Progenitor cell of endocrine pancreas (in vitro differentiated cells): ENCODE data around the gene SLC52A1. TPM values are rescaled to one million over a fixed set of nuclear protein-coding genes. Genes with fewer than 3 reads are reported as not detected.

ENCODE experiments used
- DNase-seq: peaks from one replicate; pipeline ENCODE4 v3.0.0; 2021; ENCODE audit warnings: low spot score; ENCODE audit not compliant: unreplicated experiment
- H3K27ac Mint-ChIP-seq: 2 replicates; pipeline ENCODE4 v1.8.0; 2021; ENCODE audit warnings: mild to moderate bottlenecking, moderate library complexity, mixed read lengths
- H3K27me3 Mint-ChIP-seq: 2 replicates; pipeline ENCODE4 v1.8.0; 2021; ENCODE audit warnings: mixed read lengths
- H3K36me3 Mint-ChIP-seq: 2 replicates; pipeline ENCODE4 v1.8.0; 2022; ENCODE audit warnings: mixed read lengths; ENCODE audit not compliant: insufficient read depth
- H3K4me1 Mint-ChIP-seq: 2 replicates; pipeline ENCODE4 v1.8.0; 2021; ENCODE audit warnings: low read depth, mixed read lengths
- H3K4me3 Mint-ChIP-seq: 2 replicates; pipeline ENCODE4 v1.8.0; 2021; ENCODE audit warnings: low read depth, mild to moderate bottlenecking, moderate library complexity, mixed read lengths
- H3K9me3 Mint-ChIP-seq: 2 replicates; pipeline ENCODE4 v1.8.0; 2021; ENCODE audit warnings: low read depth, mixed read lengths
- CTCF ChIP-seq: fragments of 200-600 bp; sonication (generic); IDR thresholded peaks from one replicate; pipeline ENCODE4 v1.5.0; 2021; ENCODE audit warnings: antibody characterized with exemption, mild to moderate bottlenecking; ENCODE audit not compliant: unreplicated experiment
- total RNA-seq: library from RNA; stranded (reverse); gene quantifications from 2 replicates; pipeline ENCODE4 v1.2.1, GENCODE V29; 2021

The SLC52A1 gene
- total RNA-seq, 1 donor from 2014 or later: not detected

GRCh38 chr17:5023588-5024147 is 11.6 kb downstream of the SLC52A1 start:
- no peak overlapping the region for H3K27ac Mint-ChIP-seq
- H3K27me3 Mint-ChIP-seq: no peaks in the 10 kb centered on the region
- no peak overlapping the region for H3K4me3 Mint-ChIP-seq
- H3K36me3 Mint-ChIP-seq: peaks cover 21% of the 10 kb centered on the region
- no peaks in the 10 kb centered on the region for H3K9me3 Mint-ChIP-seq
- no peaks in the 10 kb centered on the region for H3K4me1 Mint-ChIP-seq
- DNase-seq: no peak
- TF ChIP-seq CTCF: no peak

DNA sequence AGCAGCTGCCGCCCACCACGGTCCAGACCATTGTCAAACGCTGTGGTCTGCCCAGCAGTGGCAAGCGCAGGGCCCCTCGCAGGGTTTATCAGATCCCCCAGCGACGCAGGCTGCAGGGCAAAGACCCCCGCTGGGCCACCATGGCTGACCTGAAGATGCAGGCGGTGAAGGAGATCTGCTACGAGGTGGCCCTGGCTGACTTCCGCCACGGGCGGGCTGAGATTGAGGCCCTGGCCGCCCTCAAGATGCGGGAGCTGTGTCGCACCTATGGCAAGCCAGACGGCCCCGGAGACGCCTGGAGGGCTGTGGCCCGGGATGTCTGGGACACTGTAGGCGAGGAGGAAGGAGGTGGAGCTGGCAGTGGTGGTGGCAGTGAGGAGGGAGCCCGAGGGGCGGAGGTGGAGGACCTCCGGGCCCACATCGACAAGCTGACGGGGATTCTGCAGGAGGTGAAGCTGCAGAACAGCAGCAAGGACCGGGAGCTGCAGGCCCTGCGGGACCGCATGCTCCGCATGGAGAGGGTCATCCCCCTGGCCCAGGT is 13.0 kb downstream of the SLC52A1 start:
- Mint-ChIP-seq H3K4me1 (no peaks in the 10 kb centered on the region), H3K4me3 (no peak overlapping the region)

DNA sequence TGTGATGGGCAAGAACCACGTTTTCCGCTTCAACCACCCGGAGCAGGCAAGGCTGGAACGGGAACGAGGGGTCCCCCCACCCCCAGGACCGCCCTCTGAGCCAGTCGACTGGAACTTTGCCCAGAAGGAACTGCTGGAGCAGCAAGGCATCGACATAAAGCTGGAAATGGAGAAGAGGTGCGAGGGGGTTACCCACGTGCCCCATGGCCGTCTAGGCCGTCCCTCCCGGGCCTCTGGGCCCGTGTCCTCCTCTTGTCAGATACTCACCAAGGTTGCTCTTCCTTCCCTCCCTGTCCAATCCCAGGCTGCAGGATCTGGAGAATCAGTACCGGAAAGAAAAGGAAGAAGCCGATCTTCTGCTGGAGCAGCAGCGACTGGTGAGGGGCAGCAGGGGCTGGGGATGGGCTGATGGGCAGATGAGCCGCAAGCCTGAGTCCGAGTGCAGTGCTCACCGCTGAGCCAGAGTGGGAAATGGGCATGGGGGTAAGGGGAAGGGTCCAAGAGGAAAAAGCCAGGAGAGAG is 14.7 kb downstream of the SLC52A1 start:
- no peaks in the 10 kb centered on the region for H3K27me3 Mint-ChIP-seq
- H3K36me3 Mint-ChIP-seq: peaks cover 23% of the 10 kb centered on the region
- H3K4me1 Mint-ChIP-seq: no peaks in the 10 kb centered on the region
- H3K9me3 Mint-ChIP-seq: no peaks in the 10 kb centered on the region
- no peak for TF ChIP-seq CTCF
- H3K27ac Mint-ChIP-seq: no peak overlapping the region
- H3K4me3 Mint-ChIP-seq: no peak overlapping the region
- DNase-seq: no peak

More for the DNA sequence above, 13.0 kb downstream of the SLC52A1 start:
- Mint-ChIP-seq H3K27me3 (no peaks in the 10 kb centered on the region), H3K27ac (no peak overlapping the region), H3K36me3 (peaks cover 21% of the 10 kb centered on the region), H3K9me3 (no peaks in the 10 kb centered on the region)
- no peak for DNase-seq
- no peak for TF ChIP-seq CTCF

GRCh38 chr17:5019475-5019956 is 15.7 kb downstream of the SLC52A1 start:
- Mint-ChIP-seq H3K27me3 (no peaks in the 10 kb centered on the region), H3K27ac (peak overlapping the region; percentile 60), H3K36me3 (peaks cover 23% of the 10 kb centered on the region), H3K4me1 (no peaks in the 10 kb centered on the region), H3K9me3 (no peaks in the 10 kb centered on the region), H3K4me3 (no peak overlapping the region)
- TF ChIP-seq CTCF: no peak
- no peak for DNase-seq

DNA sequence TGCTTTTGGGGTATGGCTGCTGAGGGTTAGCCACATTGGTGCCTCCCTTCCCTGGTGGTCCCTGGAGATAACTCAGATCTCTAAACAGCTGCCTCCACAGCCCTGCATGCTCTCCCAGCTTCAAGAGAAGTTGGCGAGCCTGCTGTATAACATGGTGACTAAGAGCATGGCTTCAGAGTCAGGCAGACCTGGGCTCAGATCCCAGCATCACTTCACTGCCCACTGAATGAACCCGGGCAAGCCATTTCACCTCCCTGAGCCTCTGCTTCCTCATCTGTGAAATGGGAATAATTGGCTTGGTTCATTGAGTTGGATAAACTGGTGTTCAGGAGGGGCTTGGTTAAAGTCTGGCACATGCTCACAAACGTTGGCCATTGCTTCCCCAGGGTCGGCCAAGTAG is 20.9 kb downstream of the SLC52A1 start:
- Mint-ChIP-seq H3K9me3 (no peaks in the 10 kb centered on the region), H3K4me1 (no peaks in the 10 kb centered on the region), H3K27me3 (no peaks in the 10 kb centered on the region), H3K27ac (no peak overlapping the region), H3K4me3 (no peak overlapping the region), H3K36me3 (peaks cover 18% of the 10 kb centered on the region)
- DNase-seq: no peak
- no peak for TF ChIP-seq CTCF
